ENCODE measurements around the gene ARHGEF16. TPM values are rescaled to one million over a fixed set of nuclear protein-coding genes. Genes with fewer than 3 reads are reported as not detected.

Gene ARHGEF16
- total RNA-seq, 4 donors from 2014 or later = 5.9 to 13.6 (median 8.4) TPM

- TF ChIP-seq CTCF (IDR thresholded peaks at IDR 0.05) (no peak), POLR2AphosphoS5 (IDR thresholded peaks at IDR 0.05) (no peak), POLR2A (IDR thresholded peaks at IDR 0.05) (no peak), EP300 (IDR thresholded peaks at IDR 0.05) (no peak)
- WGBS = 59% methylated on average over 15 of the region's 27 CpGs
- Histone ChIP-seq H3K27me3 (no peaks in the 10 kb centered on the region), H3K4me3 (no peak overlapping the region), H3K27ac (peak overlapping the region; percentile 40), H3K4me1 (peaks cover 21% of the 10 kb centered on the region), H3K9me3 (no peaks in the 10 kb centered on the region), H3K36me3 (peaks cover 43% of the 10 kb centered on the region)
- no peak for DNase-seq (ENCODE audit: low spot score in 2 of 2)
Measured at GRCh38 chr1:3516911-3517675, 62.6 kb downstream of the ARHGEF16 start.

GRCh38 chr1:3518256-3518655, 63.8 kb downstream of the ARHGEF16 start:
- H3K9me3 ChIP-seq = no peaks in the 10 kb centered on the region
- no peak overlapping the region for H3K4me3 ChIP-seq
- H3K27ac ChIP-seq = no peak overlapping the region
- no peaks in the 10 kb centered on the region for H3K27me3 ChIP-seq
- peaks cover 24% of the 10 kb centered on the region for H3K4me1 ChIP-seq
- no peak for TF ChIP-seq POLR2A (IDR thresholded peaks at IDR 0.05)
- no peak for TF ChIP-seq POLR2AphosphoS5 (IDR thresholded peaks at IDR 0.05)
- no peak for TF ChIP-seq EP300 (IDR thresholded peaks at IDR 0.05)
- TF ChIP-seq CTCF (IDR thresholded peaks at IDR 0.05) = peak; percentile 36 to 73
- DNase-seq (ENCODE audit: low spot score in 2 of 2) = no peak
- peaks cover 39% of the 10 kb centered on the region for H3K36me3 ChIP-seq
- 60% methylated on average over 1 of the region's 12 CpGs for WGBS

GRCh38 chr1:3518756-3519155, 64.3 kb downstream of the ARHGEF16 start:
- TF ChIP-seq POLR2A (IDR thresholded peaks at IDR 0.05) (no peak), POLR2AphosphoS5 (IDR thresholded peaks at IDR 0.05) (no peak), EP300 (IDR thresholded peaks at IDR 0.05) (no peak), CTCF (IDR thresholded peaks at IDR 0.05) (no peak)
- H3K4me1 ChIP-seq = peaks cover 29% of the 10 kb centered on the region
- H3K27ac ChIP-seq = no peak overlapping the region
- no CpG with 5 or more reads among the region's 8 CpGs for WGBS
- DNase-seq (ENCODE audit: low spot score in 2 of 2) = no peak
- no peaks in the 10 kb centered on the region for H3K27me3 ChIP-seq
- no peaks in the 10 kb centered on the region for H3K9me3 ChIP-seq
- H3K4me3 ChIP-seq = no peak overlapping the region
- peaks cover 39% of the 10 kb centered on the region for H3K36me3 ChIP-seq

- H3K27ac ChIP-seq = no peak overlapping the region
- no peak overlapping the region for H3K4me3 ChIP-seq
- 88% methylated on average over 10 of the region's 27 CpGs for whole genome bisulfite sequencing
- H3K4me1 ChIP-seq = peaks cover 35% of the 10 kb centered on the region
- no peak for DNase-seq (ENCODE audit: low spot score in 2 of 2)
- H3K9me3 ChIP-seq = no peaks in the 10 kb centered on the region
- TF ChIP-seq POLR2A (IDR thresholded peaks at IDR 0.05) (no peak), EP300 (IDR thresholded peaks at IDR 0.05) (no peak), POLR2AphosphoS5 (IDR thresholded peaks at IDR 0.05) (no peak), CTCF (IDR thresholded peaks at IDR 0.05) (no peak)
- H3K36me3 ChIP-seq = peaks cover 36% of the 10 kb centered on the region
- H3K27me3 ChIP-seq = no peaks in the 10 kb centered on the region
Measured at GRCh38 chr1:3519301-3519885, 64.9 kb downstream of the ARHGEF16 start.

Data from suprapubic skin (tissue), 4 donors.